ENCODE measurements around the gene AHCY. TPM values are rescaled to one million over a fixed set of nuclear protein-coding genes. Genes with fewer than 3 reads are reported as not detected.
"Not testable (repeated sequence)": the region's sequence is repeated elsewhere in the genome, so short reads cannot be mapped to it uniquely, and the experiment has no call there.

Gene AHCY
- total RNA-seq, 4 donors from 2014 or later: 43.7 to 88.9 (median 80.4) TPM

GRCh38 chr20:34334654-34335407, 31.7 kb upstream of the AHCY start:
- TF ChIP-seq POLR2AphosphoS5 (IDR thresholded peaks at IDR 0.05): no peak
- no peak for TF ChIP-seq EP300 (IDR thresholded peaks at IDR 0.05)
- TF ChIP-seq, protein P1, sequence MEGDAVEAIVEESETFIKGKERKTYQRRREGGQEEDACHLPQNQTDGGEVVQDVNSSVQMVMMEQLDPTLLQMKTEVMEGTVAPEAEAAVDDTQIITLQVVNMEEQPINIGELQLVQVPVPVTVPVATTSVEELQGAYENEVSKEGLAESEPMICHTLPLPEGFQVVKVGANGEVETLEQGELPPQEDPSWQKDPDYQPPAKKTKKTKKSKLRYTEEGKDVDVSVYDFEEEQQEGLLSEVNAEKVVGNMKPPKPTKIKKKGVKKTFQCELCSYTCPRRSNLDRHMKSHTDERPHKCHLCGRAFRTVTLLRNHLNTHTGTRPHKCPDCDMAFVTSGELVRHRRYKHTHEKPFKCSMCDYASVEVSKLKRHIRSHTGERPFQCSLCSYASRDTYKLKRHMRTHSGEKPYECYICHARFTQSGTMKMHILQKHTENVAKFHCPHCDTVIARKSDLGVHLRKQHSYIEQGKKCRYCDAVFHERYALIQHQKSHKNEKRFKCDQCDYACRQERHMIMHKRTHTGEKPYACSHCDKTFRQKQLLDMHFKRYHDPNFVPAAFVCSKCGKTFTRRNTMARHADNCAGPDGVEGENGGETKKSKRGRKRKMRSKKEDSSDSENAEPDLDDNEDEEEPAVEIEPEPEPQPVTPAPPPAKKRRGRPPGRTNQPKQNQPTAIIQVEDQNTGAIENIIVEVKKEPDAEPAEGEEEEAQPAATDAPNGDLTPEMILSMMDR (IDR thresholded peaks at IDR 0.05): no peak
- TF ChIP-seq POLR2A (IDR thresholded peaks at IDR 0.05): no peak
- no peaks in the 10 kb centered on the region for H3K27me3 ChIP-seq
- H3K9me3 ChIP-seq: no peaks in the 10 kb centered on the region
- H3K27ac ChIP-seq: no peak overlapping the region
- H3K4me1 ChIP-seq: peaks cover 12% of the 10 kb centered on the region
- H3K36me3 ChIP-seq: no peaks in the 10 kb centered on the region
- WGBS: 68% methylated on average over 5 of the region's 5 CpGs
- DNase-seq (ENCODE audit: low spot score in 2 of 2): no peak
- H3K4me3 ChIP-seq: no peak overlapping the region

- Histone ChIP-seq H3K4me1 (peaks cover 12% of the 10 kb centered on the region), H3K27ac (no peak overlapping the region), H3K27me3 (no peaks in the 10 kb centered on the region), H3K9me3 (no peaks in the 10 kb centered on the region), H3K4me3 (no peak overlapping the region), H3K36me3 (no peaks in the 10 kb centered on the region)
- TF ChIP-seq, protein P1 (IDR thresholded peaks at IDR 0.05): no peak
- no peak for TF ChIP-seq EP300 (IDR thresholded peaks at IDR 0.05)
- TF ChIP-seq POLR2AphosphoS5 (IDR thresholded peaks at IDR 0.05): no peak
- TF ChIP-seq POLR2A (IDR thresholded peaks at IDR 0.05): no peak
- DNase-seq (ENCODE audit: low spot score in 2 of 2): no peak
- 82% methylated on average over 4 of the region's 4 CpGs for WGBS
Measured at GRCh38 chr20:34333786-34334185, 30.6 kb upstream of the AHCY start.

GRCh38 chr20:34332262-34332920, 29.2 kb upstream of the AHCY start:
- no peak for DNase-seq (ENCODE audit: low spot score in 2 of 2)
- TF ChIP-seq POLR2AphosphoS5 (IDR thresholded peaks at IDR 0.05) (no peak), POLR2A (IDR thresholded peaks at IDR 0.05) (no peak), EP300 (IDR thresholded peaks at IDR 0.05) (no peak)
- TF ChIP-seq, protein P1 (IDR thresholded peaks at IDR 0.05): no peak
- WGBS: 95% methylated on average over 13 of the region's 19 CpGs

DNA sequence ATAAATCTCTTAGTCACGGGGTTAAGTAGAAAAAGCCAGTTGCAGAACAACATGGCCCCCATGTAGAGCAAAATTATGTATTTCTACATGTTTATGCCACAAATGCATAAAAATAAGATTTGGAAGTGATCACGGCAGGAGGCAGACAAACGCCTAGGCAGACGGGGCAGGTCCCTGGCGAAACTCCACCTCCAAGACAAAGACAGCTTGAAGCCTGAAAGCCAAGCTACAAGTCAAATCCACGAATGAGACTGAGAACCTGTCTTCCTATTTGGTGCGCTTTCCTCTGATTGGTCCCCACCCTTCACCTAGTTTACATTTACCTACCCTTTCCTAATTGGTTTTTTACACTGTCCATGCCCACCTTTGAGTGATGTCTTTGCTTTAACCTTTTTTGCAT, 28.7 kb upstream of the AHCY start:
- no peak overlapping the region for H3K27ac ChIP-seq
- H3K36me3 ChIP-seq: no peaks in the 10 kb centered on the region
- H3K4me1 ChIP-seq: peaks cover 12% of the 10 kb centered on the region
- WGBS: 64% methylated on average over 7 of the region's 7 CpGs
- no peaks in the 10 kb centered on the region for H3K9me3 ChIP-seq
- no peaks in the 10 kb centered on the region for H3K27me3 ChIP-seq
- TF ChIP-seq POLR2A (IDR thresholded peaks at IDR 0.05) (no peak), POLR2AphosphoS5 (IDR thresholded peaks at IDR 0.05) (no peak), EP300 (IDR thresholded peaks at IDR 0.05) (no peak)
- TF ChIP-seq, protein P1 (IDR thresholded peaks at IDR 0.05): no peak
- no peak for DNase-seq (ENCODE audit: low spot score in 2 of 2)
- no peak overlapping the region for H3K4me3 ChIP-seq

More at GRCh38 chr20:34332262-34332920, 29.2 kb upstream of the AHCY start:
- H3K27me3 ChIP-seq: no peaks in the 10 kb centered on the region
- H3K9me3 ChIP-seq: no peaks in the 10 kb centered on the region
- peaks cover 12% of the 10 kb centered on the region for H3K4me1 ChIP-seq
- no peak overlapping the region for H3K4me3 ChIP-seq
- H3K36me3 ChIP-seq: no peaks in the 10 kb centered on the region
- no peak overlapping the region for H3K27ac ChIP-seq

DNA sequence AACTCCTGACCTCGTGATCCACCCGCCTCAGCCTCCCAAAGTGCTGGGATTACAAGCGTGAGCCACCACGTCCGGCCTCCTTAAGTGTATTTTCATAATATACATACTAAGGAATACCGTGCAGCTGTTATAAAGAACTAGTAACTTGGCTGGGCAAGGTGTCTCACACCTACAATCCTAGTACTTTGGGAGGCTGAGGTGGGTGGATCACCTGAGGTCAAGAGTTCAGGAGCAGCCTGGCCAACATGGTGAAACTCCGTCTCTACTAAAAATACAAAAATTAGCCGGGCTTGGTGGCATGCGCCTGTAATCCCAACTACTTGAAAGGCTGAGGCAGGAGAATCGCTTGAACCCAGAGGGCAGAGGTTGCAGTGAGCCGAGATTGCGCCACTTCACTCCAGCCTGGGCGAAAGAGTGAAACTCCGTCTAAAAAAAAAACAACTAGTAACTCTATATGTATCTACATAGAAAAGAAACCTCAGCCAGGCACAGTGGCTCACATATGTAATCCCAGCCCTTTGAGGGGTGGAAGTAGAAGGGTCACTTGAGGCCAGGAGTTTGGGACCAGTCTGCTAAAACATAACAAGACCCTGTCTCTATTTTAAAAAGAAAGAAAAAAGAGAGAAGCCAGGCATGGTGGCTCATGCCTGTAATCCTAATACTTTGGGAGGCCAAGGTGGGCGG, 27.8 kb upstream of the AHCY start:
- H3K4me1 ChIP-seq; H3K9me3 ChIP-seq; DNase-seq (ENCODE audit: low spot score in 2 of 2); H3K36me3 ChIP-seq; H3K4me3 ChIP-seq; H3K27me3 ChIP-seq; H3K27ac ChIP-seq: not testable (repeated sequence)
- 95% methylated on average over 15 of the region's 15 CpGs for WGBS
